ENCODE data around the gene TFCP2L1. TPM values are rescaled to one million over a fixed set of nuclear protein-coding genes. Genes with fewer than 3 reads are reported as not detected.
"Not testable (repeated sequence)": the region's sequence is repeated elsewhere in the genome, so short reads cannot be mapped to it uniquely, and the experiment has no call there.

Gene TFCP2L1
- total RNA-seq, 2 experiments from 2014 or later = 0.17 to 0.30 TPM

DNA sequence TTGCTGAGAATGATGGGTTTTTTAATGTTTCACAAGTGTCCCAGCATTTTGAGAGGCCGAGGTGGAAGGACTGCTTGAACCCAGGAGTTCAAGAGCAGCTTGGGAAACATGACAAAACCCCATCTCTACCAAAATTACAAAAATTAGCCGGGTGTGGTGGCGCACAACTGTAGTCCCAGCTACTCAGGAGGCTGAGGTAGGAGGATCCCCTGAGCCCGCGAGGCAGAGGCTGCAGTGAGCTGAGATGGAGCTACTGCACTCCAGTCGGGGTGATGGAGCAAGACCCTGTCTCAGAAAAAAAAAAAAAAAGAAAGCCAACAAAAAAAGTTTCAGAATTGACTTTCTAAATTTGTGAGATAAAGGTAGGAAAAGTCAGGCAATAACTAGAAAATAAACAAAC, 8.7 kb downstream of the TFCP2L1 start:
- Mint-ChIP-seq H3K9me3 (no peaks in the 10 kb centered on the region), H3K4me1 (ENCODE audit: low read depth) (no peaks in the 10 kb centered on the region), H3K27ac (no peak overlapping the region), H3K36me3 (ENCODE audit: low read depth) (no peaks in the 10 kb centered on the region), H3K27me3 (peaks cover 16% of the 10 kb centered on the region), H3K4me3 (no peak overlapping the region)
- POLR2A ChIA-PET = no interaction called here
- H3K9me3 ChIP-seq (ENCODE audit: control insufficient read depth in 1 of 2, insufficient read depth in 1 of 2, low read length in 2 of 2) = no peaks in the 10 kb centered on the region
- H3K27ac ChIP-seq (ENCODE audit: low read depth in 1 of 2, low read length in 2 of 2) = no peak overlapping the region
- H3K4me3 ChIP-seq (ENCODE audit: low read length) = no peak overlapping the region
- CTCF ChIA-PET = no interaction called here
- no peaks in the 10 kb centered on the region for H3K4me1 ChIP-seq (ENCODE audit: insufficient read depth, low read length)
- ATAC-seq (ENCODE audit: poor library complexity) (no peak), DNase-seq (no peak)
- H3K27me3 ChIP-seq (ENCODE audit: control insufficient read depth in 1 of 2, insufficient read depth in 2 of 2, low read length in 2 of 2) = peaks cover 2 to 7% of the 10 kb centered on the region in 2 experiments
- H3K36me3 ChIP-seq (ENCODE audit: insufficient read depth, low read length) = no peaks in the 10 kb centered on the region
- intact Hi-C loops (cut with DNase I, micrococcal nuclease) = no loop called here
- TF ChIP-seq, protein P1, sequence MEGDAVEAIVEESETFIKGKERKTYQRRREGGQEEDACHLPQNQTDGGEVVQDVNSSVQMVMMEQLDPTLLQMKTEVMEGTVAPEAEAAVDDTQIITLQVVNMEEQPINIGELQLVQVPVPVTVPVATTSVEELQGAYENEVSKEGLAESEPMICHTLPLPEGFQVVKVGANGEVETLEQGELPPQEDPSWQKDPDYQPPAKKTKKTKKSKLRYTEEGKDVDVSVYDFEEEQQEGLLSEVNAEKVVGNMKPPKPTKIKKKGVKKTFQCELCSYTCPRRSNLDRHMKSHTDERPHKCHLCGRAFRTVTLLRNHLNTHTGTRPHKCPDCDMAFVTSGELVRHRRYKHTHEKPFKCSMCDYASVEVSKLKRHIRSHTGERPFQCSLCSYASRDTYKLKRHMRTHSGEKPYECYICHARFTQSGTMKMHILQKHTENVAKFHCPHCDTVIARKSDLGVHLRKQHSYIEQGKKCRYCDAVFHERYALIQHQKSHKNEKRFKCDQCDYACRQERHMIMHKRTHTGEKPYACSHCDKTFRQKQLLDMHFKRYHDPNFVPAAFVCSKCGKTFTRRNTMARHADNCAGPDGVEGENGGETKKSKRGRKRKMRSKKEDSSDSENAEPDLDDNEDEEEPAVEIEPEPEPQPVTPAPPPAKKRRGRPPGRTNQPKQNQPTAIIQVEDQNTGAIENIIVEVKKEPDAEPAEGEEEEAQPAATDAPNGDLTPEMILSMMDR (IDR thresholded peaks at IDR 0.05) = no peak

DNA sequence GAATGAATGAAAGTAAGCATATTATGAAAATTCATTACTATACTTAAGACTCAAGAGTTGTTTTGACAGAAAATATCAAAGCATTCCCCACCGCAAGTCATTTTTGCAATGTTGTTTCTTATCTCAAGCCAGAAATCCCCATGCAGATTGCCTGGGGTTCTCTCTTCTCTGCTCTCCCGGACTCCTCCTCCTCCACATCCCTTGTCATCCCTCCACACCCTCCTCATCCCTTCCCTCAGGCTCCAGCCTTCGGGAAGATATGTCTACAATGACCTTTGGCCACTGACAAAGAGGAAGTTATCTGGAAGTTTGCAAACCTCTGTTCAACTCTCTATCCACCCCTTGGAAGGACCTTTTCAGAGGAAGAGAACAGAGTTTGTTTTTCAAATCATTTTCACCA, 11.9 kb downstream of the TFCP2L1 start:
- H3K27ac Mint-ChIP-seq = no peak overlapping the region
- no peak for ATAC-seq (ENCODE audit: poor library complexity)

DNA sequence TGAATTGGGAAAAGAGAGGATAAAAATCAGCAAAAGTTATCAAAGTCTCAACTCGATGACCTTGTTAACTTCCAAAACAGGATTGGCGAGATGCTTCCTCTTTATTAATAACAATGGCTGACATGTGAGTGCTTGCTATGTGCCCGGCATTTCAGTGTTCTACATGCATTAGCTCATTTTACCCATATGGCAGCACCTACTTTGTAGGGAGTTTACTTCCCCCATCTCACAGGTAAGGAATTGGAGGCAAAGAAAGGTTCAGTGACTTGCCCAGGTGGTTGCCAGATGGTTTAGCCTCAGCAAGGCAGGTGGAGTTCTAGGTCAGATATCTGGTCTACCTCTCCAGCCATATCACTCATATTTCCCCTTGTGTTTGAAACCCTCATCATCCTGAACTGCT, 12.4 kb downstream of the TFCP2L1 start:
- ATAC-seq (ENCODE audit: poor library complexity) = no peak
- Mint-ChIP-seq H3K36me3 (ENCODE audit: low read depth) (no peaks in the 10 kb centered on the region), H3K4me1 (ENCODE audit: low read depth) (no peaks in the 10 kb centered on the region), H3K27me3 (peaks cover 9% of the 10 kb centered on the region), H3K9me3 (no peaks in the 10 kb centered on the region), H3K4me3 (no peak overlapping the region), H3K27ac (no peak overlapping the region)
- Histone ChIP-seq H3K9me3 (ENCODE audit: control insufficient read depth in 1 of 2, insufficient read depth in 1 of 2, low read length in 2 of 2) (no peaks in the 10 kb centered on the region), H3K4me1 (ENCODE audit: insufficient read depth, low read length) (no peaks in the 10 kb centered on the region), H3K27ac (ENCODE audit: low read depth in 1 of 2, low read length in 2 of 2) (no peak overlapping the region), H3K36me3 (ENCODE audit: insufficient read depth, low read length) (no peaks in the 10 kb centered on the region), H3K4me3 (ENCODE audit: low read length) (no peak overlapping the region), H3K27me3 (ENCODE audit: control insufficient read depth in 1 of 2, insufficient read depth in 2 of 2, low read length in 2 of 2) (peaks cover 0 to 7% of the 10 kb centered on the region in 2 experiments)
- intact Hi-C loops (cut with DNase I, micrococcal nuclease) = no loop called here
- ChIA-PET CTCF (no interaction called here), POLR2A (no interaction called here)
- DNase-seq = no peak
- TF ChIP-seq, protein P1 (IDR thresholded peaks at IDR 0.05) = no peak

More for the DNA sequence above, 11.9 kb downstream of the TFCP2L1 start:
- Histone ChIP-seq H3K4me3 (ENCODE audit: low read length) (no peak overlapping the region), H3K9me3 (ENCODE audit: control insufficient read depth in 1 of 2, insufficient read depth in 1 of 2, low read length in 2 of 2) (no peaks in the 10 kb centered on the region), H3K27me3 (ENCODE audit: control insufficient read depth in 1 of 2, insufficient read depth in 2 of 2, low read length in 2 of 2) (peaks cover 0 to 7% of the 10 kb centered on the region in 2 experiments), H3K4me1 (ENCODE audit: insufficient read depth, low read length) (no peaks in the 10 kb centered on the region), H3K36me3 (ENCODE audit: insufficient read depth, low read length) (no peaks in the 10 kb centered on the region), H3K27ac (ENCODE audit: low read depth in 1 of 2, low read length in 2 of 2) (no peak overlapping the region)
- intact Hi-C loops (cut with DNase I, micrococcal nuclease) = no loop called here
- POLR2A ChIA-PET = no interaction called here
- TF ChIP-seq, protein P1 (IDR thresholded peaks at IDR 0.05) = no peak
- Mint-ChIP-seq H3K4me1 (ENCODE audit: low read depth) (no peaks in the 10 kb centered on the region), H3K9me3 (no peaks in the 10 kb centered on the region), H3K4me3 (no peak overlapping the region), H3K27me3 (peaks cover 10% of the 10 kb centered on the region), H3K36me3 (ENCODE audit: low read depth) (no peaks in the 10 kb centered on the region)
- CTCF ChIA-PET = no interaction called here
- DNase-seq = no peak

DNA sequence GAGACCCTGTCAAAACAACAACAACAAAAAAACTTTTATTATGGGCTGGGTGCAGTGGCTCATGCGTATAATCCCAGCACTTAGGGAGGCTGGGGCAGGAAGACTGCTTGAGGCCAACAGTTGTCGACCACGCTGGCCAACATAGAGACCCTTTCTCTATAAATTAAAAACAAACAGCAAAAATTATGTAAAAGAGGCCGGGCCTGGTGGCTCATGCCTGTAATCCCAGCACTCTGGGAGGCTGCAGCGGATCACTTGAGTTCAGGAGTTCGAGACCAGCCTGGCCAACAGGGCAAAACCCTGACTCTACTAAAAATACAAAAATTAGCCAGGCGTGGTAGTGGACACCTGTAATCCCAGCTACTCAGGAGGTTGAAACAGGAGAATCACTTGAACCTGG, 15.6 kb downstream of the TFCP2L1 start:
- ATAC-seq (ENCODE audit: poor library complexity); H3K36me3 Mint-ChIP-seq (ENCODE audit: low read depth); H3K4me1 Mint-ChIP-seq (ENCODE audit: low read depth); CTCF ChIA-PET; H3K4me1 ChIP-seq (ENCODE audit: insufficient read depth, low read length); H3K9me3 Mint-ChIP-seq; H3K27me3 ChIP-seq (ENCODE audit: control insufficient read depth in 1 of 2, insufficient read depth in 2 of 2, low read length in 2 of 2); POLR2A ChIA-PET; H3K4me3 Mint-ChIP-seq; DNase-seq; intact Hi-C loops (cut with DNase I, micrococcal nuclease); H3K4me3 ChIP-seq (ENCODE audit: low read length); H3K27ac Mint-ChIP-seq; H3K36me3 ChIP-seq (ENCODE audit: insufficient read depth, low read length); H3K27ac ChIP-seq (ENCODE audit: low read depth in 1 of 2, low read length in 2 of 2); H3K9me3 ChIP-seq (ENCODE audit: control insufficient read depth in 1 of 2, insufficient read depth in 1 of 2, low read length in 2 of 2); H3K27me3 Mint-ChIP-seq: not testable (repeated sequence)
